Measurements from ENCODE around the gene SLC26A11. TPM values are rescaled to one million over a fixed set of nuclear protein-coding genes. Genes with fewer than 3 reads are reported as not detected.
A peak's percentile ranks its signal among the peaks of the same experiment; 100 is the strongest.
"Not testable (repeated sequence)": the region's sequence is repeated elsewhere in the genome, so short reads cannot be mapped to it uniquely, and the experiment has no call there.

The SLC26A11 gene
- total and polyA plus RNA-seq, 7 donors = 2.3 to 14.5 (median 9.3) TPM

GRCh38 chr17:80253631-80254395 is 33.6 kb downstream of the SLC26A11 start:
- Histone ChIP-seq H3K27me3 (no peaks in the 10 kb centered on the region), H3K4me3 (no peak overlapping the region), H3K4me1 (peaks cover 0 to 16% (median 11%) of the 10 kb centered on the region in 4 donors), H3K27ac (peak overlapping the region; percentile 48 to 77 (median 62)), H3K9me3 (no peaks in the 10 kb centered on the region), H3K36me3 (peaks cover 0 to 32% (median 2%) of the 10 kb centered on the region in 4 donors)
- intact Hi-C loops (cut with DNase I) = no loop called here
- no peak for TF ChIP-seq POLR2A (IDR thresholded peaks at IDR 0.05)
- TF ChIP-seq CTCF (IDR thresholded peaks at IDR 0.05) = no peak
- no peak for TF ChIP-seq POLR2AphosphoS5 (IDR thresholded peaks at IDR 0.05)
- no peak for TF ChIP-seq EP300 (IDR thresholded peaks at IDR 0.05)
- DNase-seq = no peak
- 88 to 90% methylated on average over 21 of the region's 21 CpGs for WGBS, 2 donors

- 28 to 43% methylated on average over 13 of the region's 13 CpGs for WGBS, 2 donors
- no peak overlapping the region for H3K4me3 ChIP-seq
- DNase-seq = no peak
- peaks cover 0 to 24% (median 2%) of the 10 kb centered on the region in 4 donors for H3K36me3 ChIP-seq
- peak overlapping the region; percentile 48 to 77 (median 62) for H3K27ac ChIP-seq
- TF ChIP-seq CTCF (IDR thresholded peaks at IDR 0.05) = no peak
- no peak for TF ChIP-seq POLR2A (IDR thresholded peaks at IDR 0.05)
- peak in 3 of 4 donors; percentile 36 to 77 (median 62) for TF ChIP-seq POLR2AphosphoS5 (IDR thresholded peaks at IDR 0.05)
- peak in 2 of 4 donors; percentile 53 to 81 for TF ChIP-seq EP300 (IDR thresholded peaks at IDR 0.05)
- H3K9me3 ChIP-seq = no peaks in the 10 kb centered on the region
- intact Hi-C loops (cut with DNase I) = no loop called here
- H3K27me3 ChIP-seq = no peaks in the 10 kb centered on the region
- peaks cover 0 to 20% (median 14%) of the 10 kb centered on the region in 4 donors for H3K4me1 ChIP-seq
Measured at GRCh38 chr17:80254396-80255251, 34.4 kb downstream of the SLC26A11 start.

- Histone ChIP-seq H3K27ac (peak overlapping the region in 1 of 4 donors; percentile 77), H3K27me3 (no peaks in the 10 kb centered on the region), H3K4me3 (no peak overlapping the region), H3K9me3 (no peaks in the 10 kb centered on the region), H3K36me3 (peaks cover 0 to 17% (median 2%) of the 10 kb centered on the region in 4 donors), H3K4me1 (peaks cover 0 to 23% (median 17%) of the 10 kb centered on the region in 4 donors)
- DNase-seq = no peak
- intact Hi-C loops (cut with DNase I) = no loop called here
- WGBS, 2 donors = 96 to 97% methylated on average over 5 of the region's 5 CpGs
- no peak for TF ChIP-seq POLR2AphosphoS5 (IDR thresholded peaks at IDR 0.05)
- no peak for TF ChIP-seq CTCF (IDR thresholded peaks at IDR 0.05)
- no peak for TF ChIP-seq EP300 (IDR thresholded peaks at IDR 0.05)
- TF ChIP-seq POLR2A (IDR thresholded peaks at IDR 0.05) = no peak
Measured at GRCh38 chr17:80256034-80256350, 35.8 kb downstream of the SLC26A11 start.

- no peak for DNase-seq
- TF ChIP-seq CTCF (IDR thresholded peaks at IDR 0.05) = no peak
- no peak for TF ChIP-seq EP300 (IDR thresholded peaks at IDR 0.05)
- no peak for TF ChIP-seq POLR2AphosphoS5 (IDR thresholded peaks at IDR 0.05)
- TF ChIP-seq POLR2A (IDR thresholded peaks at IDR 0.05) = no peak
- H3K36me3 ChIP-seq = peaks cover 0 to 8% (median 0%) of the 10 kb centered on the region in 4 donors
- no peaks in the 10 kb centered on the region for H3K9me3 ChIP-seq
- peaks cover 0 to 37% (median 31%) of the 10 kb centered on the region in 4 donors for H3K4me1 ChIP-seq
- peak overlapping the region in 1 of 4 donors; percentile 87 for H3K27ac ChIP-seq
- intact Hi-C loops (cut with DNase I) = no loop called here
- 25 to 67% methylated on average over 14 of the region's 14 CpGs for WGBS, 2 donors
- H3K4me3 ChIP-seq = no peak overlapping the region
- H3K27me3 ChIP-seq = no peaks in the 10 kb centered on the region
Measured at GRCh38 chr17:80257716-80258213, 37.5 kb downstream of the SLC26A11 start.

GRCh38 chr17:80258296-80258695 is 38.1 kb downstream of the SLC26A11 start:
- DNase-seq; H3K27me3 ChIP-seq; H3K9me3 ChIP-seq; intact Hi-C loops (cut with DNase I); H3K4me3 ChIP-seq; H3K36me3 ChIP-seq: not testable (repeated sequence)
- Histone ChIP-seq H3K27ac (peak overlapping the region in 1 of 4 donors; percentile 87), H3K4me1 (peaks cover 0 to 42% (median 37%) of the 10 kb centered on the region in 4 donors)
- 49 to 62% methylated on average over 2 of the region's 2 CpGs for WGBS, 2 donors
